ENCODE measurements around the gene ZFYVE28.

DNA sequence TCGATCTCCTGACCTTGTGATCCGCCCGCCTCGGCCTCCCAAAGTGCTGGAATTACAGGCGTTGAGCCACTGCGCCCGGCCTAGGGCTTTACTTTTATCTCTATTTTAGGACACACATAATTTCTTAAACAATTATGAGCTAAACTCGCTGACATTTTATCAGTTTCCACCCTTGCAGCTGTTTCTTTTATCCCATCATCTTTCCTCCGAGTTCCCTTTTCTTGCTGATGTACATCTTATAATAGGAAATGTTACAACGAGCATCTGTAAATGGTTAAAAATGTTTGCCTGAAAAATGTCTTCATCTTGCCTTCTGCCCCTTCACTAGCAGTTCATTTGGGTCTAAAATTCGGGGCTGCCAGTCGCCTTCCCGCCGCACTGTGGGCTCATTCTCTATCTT lies 41.2 kb downstream of the ZFYVE28 start:
- TF ChIP-seq GATA3 (IDR thresholded peaks at IDR 0.05; ENCODE audit: low read depth, low read length) (no peak), GATA2 (IDR thresholded peaks at IDR 0.05; ENCODE audit: low read depth, low read length) (no peak)

All from SH-SY5Y (cell line).